ENCODE results near the gene ENKD1. TPM values are rescaled to one million over a fixed set of nuclear protein-coding genes. Genes with fewer than 3 reads are reported as not detected.

Gene ENKD1
- total and polyA plus RNA-seq, 5 donors from 2014 or later, result 0.65 to 2.9 (median 1.9) TPM

- Mint-ChIP-seq H3K27me3 (no peaks in the 10 kb centered on the region), H3K9me3 (no peaks in the 10 kb centered on the region), H3K27ac (no peak overlapping the region), H3K4me3 (peak overlapping the region in 1 of 4 donors; percentile 87), H3K36me3 (no peaks in the 10 kb centered on the region), H3K4me1 (peaks cover 0 to 21% (median 8%) of the 10 kb centered on the region in 4 donors)
- no peaks in the 10 kb centered on the region for H3K9me3 ChIP-seq (ENCODE audit: control insufficient read depth in 2 of 2, low read length in 2 of 2)
- H3K36me3 ChIP-seq (ENCODE audit: control insufficient read depth, insufficient read depth, low read length), result no peaks in the 10 kb centered on the region
- H3K4me3 ChIP-seq (ENCODE audit: low read depth, low read length), result no peak overlapping the region
- no peak overlapping the region for H3K27ac ChIP-seq (ENCODE audit: insufficient read depth, low read length, poor library complexity, severe bottlenecking)
- DNase-seq (no peak), ATAC-seq (ENCODE audit: low read depth in 2 of 2) (no peak)
- peaks cover 10% of the 10 kb centered on the region for H3K4me1 ChIP-seq (ENCODE audit: control insufficient read depth, insufficient read depth, low read length, poor library complexity, severe bottlenecking)
- H3K27me3 ChIP-seq (ENCODE audit: control insufficient read depth, insufficient read depth, low read length), result no peaks in the 10 kb centered on the region
Observed at GRCh38 chr16:67672306-67672705, 5.8 kb upstream of the ENKD1 start.

- Histone ChIP-seq H3K36me3 (ENCODE audit: control insufficient read depth, insufficient read depth, low read length) (no peaks in the 10 kb centered on the region), H3K4me1 (ENCODE audit: control insufficient read depth, insufficient read depth, low read length, poor library complexity, severe bottlenecking) (peaks cover 25% of the 10 kb centered on the region), H3K4me3 (ENCODE audit: low read depth, low read length) (no peak overlapping the region), H3K27me3 (ENCODE audit: control insufficient read depth, insufficient read depth, low read length) (no peaks in the 10 kb centered on the region), H3K9me3 (ENCODE audit: control insufficient read depth in 2 of 2, low read length in 2 of 2) (no peaks in the 10 kb centered on the region), H3K27ac (ENCODE audit: insufficient read depth, low read length, poor library complexity, severe bottlenecking) (no peak overlapping the region)
- Mint-ChIP-seq H3K36me3 (no peaks in the 10 kb centered on the region), H3K4me3 (peak overlapping the region in 1 of 4 donors; percentile 81), H3K27me3 (no peaks in the 10 kb centered on the region), H3K4me1 (peaks cover 0 to 36% (median 15%) of the 10 kb centered on the region in 4 donors), H3K9me3 (no peaks in the 10 kb centered on the region), H3K27ac (no peak overlapping the region)
- no peak for DNase-seq
- ATAC-seq (ENCODE audit: low read depth in 2 of 2), result no peak
Observed at GRCh38 chr16:67669499-67670101, 3.0 kb upstream of the ENKD1 start.

GRCh38 chr16:67668495-67669157, 2.1 kb upstream of the ENKD1 start:
- H3K4me1 Mint-ChIP-seq, result peaks cover 0 to 43% (median 19%) of the 10 kb centered on the region in 4 donors
- H3K27ac ChIP-seq (ENCODE audit: insufficient read depth, low read length, poor library complexity, severe bottlenecking), result peak overlapping the region; percentile 51

GRCh38 chr16:67667817-67668494, 1.4 kb upstream of the ENKD1 start:
- DNase-seq (peak; percentile 77 to 94 (median 84)), ATAC-seq (ENCODE audit: low read depth in 2 of 2) (peak; percentile 92 to 93)
- Mint-ChIP-seq H3K27me3 (no peaks in the 10 kb centered on the region), H3K9me3 (no peaks in the 10 kb centered on the region), H3K27ac (peak overlapping the region in 1 of 3 donors; percentile 78), H3K36me3 (no peaks in the 10 kb centered on the region), H3K4me1 (peaks cover 0 to 43% (median 18%) of the 10 kb centered on the region in 4 donors), H3K4me3 (peak overlapping the region; percentile 80 to 94 (median 84))
- Histone ChIP-seq H3K36me3 (ENCODE audit: control insufficient read depth, insufficient read depth, low read length) (no peaks in the 10 kb centered on the region), H3K27me3 (ENCODE audit: control insufficient read depth, insufficient read depth, low read length) (no peaks in the 10 kb centered on the region), H3K4me1 (ENCODE audit: control insufficient read depth, insufficient read depth, low read length, poor library complexity, severe bottlenecking) (peaks cover 25% of the 10 kb centered on the region), H3K9me3 (ENCODE audit: control insufficient read depth in 2 of 2, low read length in 2 of 2) (no peaks in the 10 kb centered on the region), H3K27ac (ENCODE audit: insufficient read depth, low read length, poor library complexity, severe bottlenecking) (peak overlapping the region; percentile 61), H3K4me3 (ENCODE audit: low read depth, low read length) (no peak overlapping the region)

More at GRCh38 chr16:67668495-67669157, 2.1 kb upstream of the ENKD1 start:
- H3K27ac Mint-ChIP-seq, result peak overlapping the region in 2 of 3 donors; percentile 35 to 67
- H3K4me1 ChIP-seq (ENCODE audit: control insufficient read depth, insufficient read depth, low read length, poor library complexity, severe bottlenecking), result peaks cover 25% of the 10 kb centered on the region
- H3K27me3 ChIP-seq (ENCODE audit: control insufficient read depth, insufficient read depth, low read length), result no peaks in the 10 kb centered on the region
- H3K4me3 Mint-ChIP-seq, result peak overlapping the region in 2 of 4 donors; percentile 51 to 75
- ATAC-seq (ENCODE audit: low read depth in 2 of 2) (no peak), DNase-seq (peak in 2 of 3 donors; percentile 24 to 53)
- no peak overlapping the region for H3K4me3 ChIP-seq (ENCODE audit: low read depth, low read length)
- no peaks in the 10 kb centered on the region for H3K9me3 ChIP-seq (ENCODE audit: control insufficient read depth in 2 of 2, low read length in 2 of 2)
- H3K9me3 Mint-ChIP-seq, result no peaks in the 10 kb centered on the region
- H3K27me3 Mint-ChIP-seq, result no peaks in the 10 kb centered on the region
- H3K36me3 ChIP-seq (ENCODE audit: control insufficient read depth, insufficient read depth, low read length), result no peaks in the 10 kb centered on the region
- no peaks in the 10 kb centered on the region for H3K36me3 Mint-ChIP-seq

- no peaks in the 10 kb centered on the region for H3K9me3 ChIP-seq (ENCODE audit: control insufficient read depth in 2 of 2, low read length in 2 of 2)
- H3K4me3 ChIP-seq (ENCODE audit: low read depth, low read length), result no peak overlapping the region
- Mint-ChIP-seq H3K4me3 (peak overlapping the region; percentile 80 to 94 (median 84)), H3K27ac (peak overlapping the region in 1 of 3 donors; percentile 26), H3K4me1 (peaks cover 0 to 38% (median 16%) of the 10 kb centered on the region in 4 donors), H3K36me3 (no peaks in the 10 kb centered on the region), H3K9me3 (no peaks in the 10 kb centered on the region), H3K27me3 (no peaks in the 10 kb centered on the region)
- no peaks in the 10 kb centered on the region for H3K36me3 ChIP-seq (ENCODE audit: control insufficient read depth, insufficient read depth, low read length)
- peak overlapping the region; percentile 61 for H3K27ac ChIP-seq (ENCODE audit: insufficient read depth, low read length, poor library complexity, severe bottlenecking)
- peaks cover 25% of the 10 kb centered on the region for H3K4me1 ChIP-seq (ENCODE audit: control insufficient read depth, insufficient read depth, low read length, poor library complexity, severe bottlenecking)
- no peak for ATAC-seq (ENCODE audit: low read depth in 2 of 2)
- no peaks in the 10 kb centered on the region for H3K27me3 ChIP-seq (ENCODE audit: control insufficient read depth, insufficient read depth, low read length)
- DNase-seq, result no peak
Observed at GRCh38 chr16:67667453-67667816, 885 bp upstream of the ENKD1 start.

- no peak for ATAC-seq (ENCODE audit: low read depth in 2 of 2)
Observed at GRCh38 chr16:67666032-67666551, 458 bp downstream of the ENKD1 start.

GRCh38 chr16:67665598-67665997, 952 bp downstream of the ENKD1 start:
- no peaks in the 10 kb centered on the region for H3K9me3 ChIP-seq (ENCODE audit: control insufficient read depth in 2 of 2, low read length in 2 of 2)
- H3K4me1 ChIP-seq (ENCODE audit: control insufficient read depth, insufficient read depth, low read length, poor library complexity, severe bottlenecking), result peaks cover 39% of the 10 kb centered on the region
- H3K27me3 ChIP-seq (ENCODE audit: control insufficient read depth, insufficient read depth, low read length), result no peaks in the 10 kb centered on the region
- H3K4me3 ChIP-seq (ENCODE audit: low read depth, low read length), result no peak overlapping the region
- Mint-ChIP-seq H3K4me3 (peak overlapping the region; percentile 51 to 75 (median 67)), H3K27ac (peak overlapping the region in 2 of 3 donors; percentile 26 to 86), H3K9me3 (no peaks in the 10 kb centered on the region), H3K4me1 (peaks cover 0 to 50% (median 19%) of the 10 kb centered on the region in 4 donors), H3K27me3 (peaks cover under 1% of the 10 kb centered on the region), H3K36me3 (no peaks in the 10 kb centered on the region)
- ATAC-seq (ENCODE audit: low read depth in 2 of 2) (no peak), DNase-seq (no peak)
- no peaks in the 10 kb centered on the region for H3K36me3 ChIP-seq (ENCODE audit: control insufficient read depth, insufficient read depth, low read length)
- H3K27ac ChIP-seq (ENCODE audit: insufficient read depth, low read length, poor library complexity, severe bottlenecking), result no peak overlapping the region

More at GRCh38 chr16:67666032-67666551, 458 bp downstream of the ENKD1 start:
- Histone ChIP-seq H3K27me3 (ENCODE audit: control insufficient read depth, insufficient read depth, low read length) (no peaks in the 10 kb centered on the region), H3K9me3 (ENCODE audit: control insufficient read depth in 2 of 2, low read length in 2 of 2) (no peaks in the 10 kb centered on the region), H3K4me1 (ENCODE audit: control insufficient read depth, insufficient read depth, low read length, poor library complexity, severe bottlenecking) (peaks cover 37% of the 10 kb centered on the region), H3K27ac (ENCODE audit: insufficient read depth, low read length, poor library complexity, severe bottlenecking) (peak overlapping the region; percentile 60), H3K4me3 (ENCODE audit: low read depth, low read length) (no peak overlapping the region), H3K36me3 (ENCODE audit: control insufficient read depth, insufficient read depth, low read length) (no peaks in the 10 kb centered on the region)
- Mint-ChIP-seq H3K36me3 (no peaks in the 10 kb centered on the region), H3K4me1 (peaks cover 0 to 48% (median 18%) of the 10 kb centered on the region in 4 donors), H3K9me3 (no peaks in the 10 kb centered on the region), H3K27me3 (no peaks in the 10 kb centered on the region), H3K4me3 (peak overlapping the region; percentile 65 to 81 (median 69)), H3K27ac (no peak overlapping the region)
- DNase-seq, result no peak

Measured in CD4-positive, CD25-positive, alpha-beta regulatory T cell (primary cell).